HCT116 (cell line): ENCODE results near the gene VWA5B1.

Experiments
- CEBPB ChIP-seq: IDR thresholded peaks from 2 replicates; pipeline ENCODE4 v1.6.1; 2012; ENCODE audit warnings: low read depth
- EZH2 ChIP-seq: fragments of 200-600 bp; sonication (generic); IDR thresholded peaks from 2 replicates; pipeline ENCODE4 v1.6.1; 2017; ENCODE audit warnings: antibody characterized with exemption, mixed run types
- EZH2phosphoT487 ChIP-seq: fragments of 200-600 bp; IDR thresholded peaks from 2 replicates; pipeline ENCODE4 v1.6.1; 2018; ENCODE audit warnings: antibody characterized with exemption, borderline replicate concordance
- POLR2A ChIP-seq: IDR thresholded peaks from 2 replicates; pipeline ENCODE4 v1.7.0; 2011; ENCODE audit warnings: borderline replicate concordance; ENCODE audit not compliant: insufficient read depth, insufficient read length; ENCODE audit errors: extremely low read depth
- POLR2AphosphoS5 ChIP-seq: IDR thresholded peaks from 2 replicates; pipeline ENCODE4 v1.6.1; 2011; ENCODE audit warnings: mild to moderate bottlenecking, low read depth, low read length, moderate library complexity
- SRF ChIP-seq: IDR thresholded peaks from 2 replicates; pipeline ENCODE4 v1.6.1; 2012; ENCODE audit warnings: low read depth
- TCF7L2 ChIP-seq: IDR thresholded peaks from 2 replicates; pipeline ENCODE4 v1.7.0; 2011; ENCODE audit warnings: borderline replicate concordance, inconsistent platforms; ENCODE audit not compliant: insufficient read depth, insufficient read length; ENCODE audit errors: extremely low read depth
- ZNF274 ChIP-seq: fragments of 200-500 bp; sonication (Bioruptor generic); IDR thresholded peaks from 2 replicates; pipeline ENCODE4 v1.6.1; 2014; ENCODE audit warnings: mild to moderate bottlenecking, low read depth, low read length, inconsistent platforms
- TF ChIP-seq, protein P1 (sequence below), 3 experiments: fragments of 200-600 bp in 1 of 3; sonication (generic) in 1 of 3; IDR thresholded peaks in 2 of 3; conservative IDR thresholded peaks in 1 of 3; 2 replicates each; pipeline ENCODE4 v1.5.1; 2012 to 2017; ENCODE audit warnings: low read depth in 2 of 3, low read length in 2 of 3, antibody characterized with exemption in 1 of 3, borderline replicate concordance in 1 of 3, control low read depth in 1 of 3, mild to moderate bottlenecking in 1 of 3, mixed read lengths in 1 of 3, mixed run types in 1 of 3, moderate library complexity in 1 of 3; ENCODE audit not compliant: insufficient read depth in 1 of 3
- TF ChIP-seq, protein P2 (sequence below): IDR thresholded peaks from 2 replicates; pipeline ENCODE4 v1.6.1; 2012

DNA sequence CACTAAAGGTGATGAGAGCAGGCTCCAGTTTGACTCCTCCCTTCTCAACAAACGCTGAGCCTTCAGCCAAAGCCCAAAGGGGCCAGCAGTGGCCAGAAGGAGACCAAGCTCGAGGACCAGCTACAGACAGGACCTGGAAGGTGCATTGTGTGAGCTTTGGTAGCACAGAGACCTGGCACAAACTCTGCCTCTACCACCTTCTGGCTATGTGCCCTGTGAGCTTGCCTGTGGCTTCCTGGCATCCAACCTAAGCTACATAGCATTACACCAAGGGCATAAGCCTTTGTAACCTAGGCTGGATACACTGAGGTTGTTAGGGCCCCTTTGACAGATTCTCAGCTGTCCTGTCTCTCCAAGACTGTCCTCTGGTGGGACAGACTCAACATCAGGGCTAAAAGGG, 6.6 kb upstream of the VWA5B1 start:
- TF ChIP-seq EZH2 = no peak
- TF ChIP-seq POLR2AphosphoS5 = no peak
- TF ChIP-seq, protein P1, sequence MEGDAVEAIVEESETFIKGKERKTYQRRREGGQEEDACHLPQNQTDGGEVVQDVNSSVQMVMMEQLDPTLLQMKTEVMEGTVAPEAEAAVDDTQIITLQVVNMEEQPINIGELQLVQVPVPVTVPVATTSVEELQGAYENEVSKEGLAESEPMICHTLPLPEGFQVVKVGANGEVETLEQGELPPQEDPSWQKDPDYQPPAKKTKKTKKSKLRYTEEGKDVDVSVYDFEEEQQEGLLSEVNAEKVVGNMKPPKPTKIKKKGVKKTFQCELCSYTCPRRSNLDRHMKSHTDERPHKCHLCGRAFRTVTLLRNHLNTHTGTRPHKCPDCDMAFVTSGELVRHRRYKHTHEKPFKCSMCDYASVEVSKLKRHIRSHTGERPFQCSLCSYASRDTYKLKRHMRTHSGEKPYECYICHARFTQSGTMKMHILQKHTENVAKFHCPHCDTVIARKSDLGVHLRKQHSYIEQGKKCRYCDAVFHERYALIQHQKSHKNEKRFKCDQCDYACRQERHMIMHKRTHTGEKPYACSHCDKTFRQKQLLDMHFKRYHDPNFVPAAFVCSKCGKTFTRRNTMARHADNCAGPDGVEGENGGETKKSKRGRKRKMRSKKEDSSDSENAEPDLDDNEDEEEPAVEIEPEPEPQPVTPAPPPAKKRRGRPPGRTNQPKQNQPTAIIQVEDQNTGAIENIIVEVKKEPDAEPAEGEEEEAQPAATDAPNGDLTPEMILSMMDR (IDR thresholded peaks at IDR 0.05 in 2 of 3, conservative IDR thresholded peaks at IDR 0.05 in 1 of 3; ENCODE audit: borderline replicate concordance in 1 of 3, insufficient read depth in 1 of 3, low read depth in 2 of 3, low read length in 2 of 3) = no peak
- no peak for TF ChIP-seq ZNF274
- TF ChIP-seq POLR2A = no peak
- TF ChIP-seq, protein P2, sequence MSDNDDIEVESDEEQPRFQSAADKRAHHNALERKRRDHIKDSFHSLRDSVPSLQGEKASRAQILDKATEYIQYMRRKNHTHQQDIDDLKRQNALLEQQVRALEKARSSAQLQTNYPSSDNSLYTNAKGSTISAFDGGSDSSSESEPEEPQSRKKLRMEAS = no peak
- no peak for TF ChIP-seq CEBPB
- no peak for TF ChIP-seq EZH2phosphoT487
- TF ChIP-seq TCF7L2 = no peak
- no peak for TF ChIP-seq SRF
